Measurements from ENCODE around the gene ZNF213. TPM values are rescaled to one million over a fixed set of nuclear protein-coding genes. Genes with fewer than 3 reads are reported as not detected.
A peak's percentile ranks its signal among the peaks of the same experiment; 100 is the strongest.

Gene ZNF213
- total and polyA plus RNA-seq, 2 donors (not counting 1 experiment from before 2014, with no cell fraction given), result 0.43 to 8.8 TPM

DNA sequence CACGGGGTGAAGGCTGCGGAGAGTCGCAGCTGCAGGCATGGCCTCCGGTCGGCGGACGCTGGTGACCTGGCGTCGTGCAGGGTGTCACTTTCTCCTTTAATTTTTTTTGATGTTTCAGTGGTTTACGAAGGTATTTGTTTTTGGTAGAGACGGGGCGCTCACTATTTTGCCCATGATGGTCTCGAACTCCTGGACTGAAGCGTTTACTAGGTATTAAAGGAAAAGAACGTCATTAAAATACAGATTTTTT lies 17.1 kb downstream of the ZNF213 start:
- Histone ChIP-seq H3K79me2 (ENCODE audit: control insufficient read depth, insufficient read depth, low read length) (no peaks in the 10 kb centered on the region), H3K4me3 (replicated peaks in 1 of 4; ENCODE audit: control extremely low read depth in 1 of 4, insufficient read depth in 1 of 4, low read depth in 3 of 4, low read length in 4 of 4) (peak overlapping the region; percentile 64 to 79 (median 74)), H4K20me1 (ENCODE audit: control insufficient read depth, extremely low read depth, insufficient read depth, low read length) (no peaks in the 10 kb centered on the region), H3K27me3 (ENCODE audit: control insufficient read depth, insufficient read depth, low read length) (no peaks in the 10 kb centered on the region), H3K27ac (ENCODE audit: insufficient read depth, low read length) (peak overlapping the region; percentile 44), H3K36me3 (ENCODE audit: control insufficient read depth, insufficient read depth, low read length) (no peaks in the 10 kb centered on the region), H2AFZ (ENCODE audit: low read length) (peak overlapping the region; percentile 67), H3K9ac (ENCODE audit: insufficient read depth, low read length) (peak overlapping the region; percentile 30), H3K4me1 (ENCODE audit: control insufficient read depth, extremely low read depth, insufficient read depth, low read length) (peaks cover 2% of the 10 kb centered on the region), H3K4me2 (ENCODE audit: extremely low read depth, insufficient read depth, low read length) (peak overlapping the region; percentile 96), H3K9me3 (ENCODE audit: control insufficient read depth, insufficient read depth, low read depth, low read length) (no peaks in the 10 kb centered on the region)
- DNase-seq (ENCODE audit: low read depth in 2 of 2), result no peak
- TF ChIP-seq, protein P1, sequence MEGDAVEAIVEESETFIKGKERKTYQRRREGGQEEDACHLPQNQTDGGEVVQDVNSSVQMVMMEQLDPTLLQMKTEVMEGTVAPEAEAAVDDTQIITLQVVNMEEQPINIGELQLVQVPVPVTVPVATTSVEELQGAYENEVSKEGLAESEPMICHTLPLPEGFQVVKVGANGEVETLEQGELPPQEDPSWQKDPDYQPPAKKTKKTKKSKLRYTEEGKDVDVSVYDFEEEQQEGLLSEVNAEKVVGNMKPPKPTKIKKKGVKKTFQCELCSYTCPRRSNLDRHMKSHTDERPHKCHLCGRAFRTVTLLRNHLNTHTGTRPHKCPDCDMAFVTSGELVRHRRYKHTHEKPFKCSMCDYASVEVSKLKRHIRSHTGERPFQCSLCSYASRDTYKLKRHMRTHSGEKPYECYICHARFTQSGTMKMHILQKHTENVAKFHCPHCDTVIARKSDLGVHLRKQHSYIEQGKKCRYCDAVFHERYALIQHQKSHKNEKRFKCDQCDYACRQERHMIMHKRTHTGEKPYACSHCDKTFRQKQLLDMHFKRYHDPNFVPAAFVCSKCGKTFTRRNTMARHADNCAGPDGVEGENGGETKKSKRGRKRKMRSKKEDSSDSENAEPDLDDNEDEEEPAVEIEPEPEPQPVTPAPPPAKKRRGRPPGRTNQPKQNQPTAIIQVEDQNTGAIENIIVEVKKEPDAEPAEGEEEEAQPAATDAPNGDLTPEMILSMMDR (conservative IDR thresholded peaks at IDR 0.05 in 1 of 2, IDR thresholded peaks at IDR 0.05 in 1 of 2; ENCODE audit: low read depth in 1 of 2, low read length in 2 of 2), result no peak
- TF ChIP-seq EZH2 (IDR thresholded peaks at IDR 0.05; ENCODE audit: low read length, missing control alignments), result no peak

DNA sequence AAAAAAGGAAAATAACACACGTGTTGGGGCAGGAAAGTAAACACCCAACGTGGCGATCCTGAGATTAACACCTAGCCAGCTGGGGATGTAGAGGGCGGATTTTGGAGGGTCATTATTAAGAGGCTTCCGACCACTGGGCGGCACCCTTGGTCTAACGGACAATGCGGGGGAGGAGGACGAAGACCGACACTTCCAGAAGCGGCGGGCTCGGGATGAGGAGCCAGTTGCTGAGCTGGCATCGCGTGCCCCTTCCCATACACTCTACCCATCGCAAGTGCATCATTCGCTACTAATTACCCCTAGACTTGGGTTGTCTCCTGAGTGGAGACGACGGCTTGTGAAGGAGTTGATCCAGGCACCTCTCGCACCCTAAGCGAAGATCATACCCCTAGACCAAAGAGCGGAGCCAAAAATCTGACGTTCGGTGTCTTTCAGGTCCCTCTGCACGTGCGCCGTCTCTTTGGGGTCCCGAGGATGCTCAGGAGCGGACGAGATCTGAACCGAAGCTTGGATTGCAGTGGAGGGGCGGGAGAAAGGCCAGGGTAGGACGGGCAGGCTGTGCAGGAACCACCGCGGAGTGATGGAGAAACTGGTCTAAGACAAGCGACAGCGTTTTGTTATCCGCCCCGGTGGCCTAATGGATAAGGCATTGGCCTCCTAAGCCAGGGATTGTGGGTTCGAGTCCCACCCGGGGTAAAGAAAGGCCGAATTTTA lies 17.6 kb downstream of the ZNF213 start:
- Histone ChIP-seq H3K27me3 (ENCODE audit: control insufficient read depth, insufficient read depth, low read length) (no peaks in the 10 kb centered on the region), H3K4me3 (replicated peaks in 1 of 4; ENCODE audit: control extremely low read depth in 1 of 4, insufficient read depth in 1 of 4, low read depth in 3 of 4, low read length in 4 of 4) (peak overlapping the region; percentile 64 to 79 (median 74)), H3K79me2 (ENCODE audit: control insufficient read depth, insufficient read depth, low read length) (no peaks in the 10 kb centered on the region), H4K20me1 (ENCODE audit: control insufficient read depth, extremely low read depth, insufficient read depth, low read length) (no peaks in the 10 kb centered on the region), H3K4me1 (ENCODE audit: control insufficient read depth, extremely low read depth, insufficient read depth, low read length) (peaks cover 2% of the 10 kb centered on the region), H3K36me3 (ENCODE audit: control insufficient read depth, insufficient read depth, low read length) (no peaks in the 10 kb centered on the region), H3K9me3 (ENCODE audit: control insufficient read depth, insufficient read depth, low read depth, low read length) (no peaks in the 10 kb centered on the region), H3K4me2 (ENCODE audit: extremely low read depth, insufficient read depth, low read length) (peak overlapping the region; percentile 96), H3K27ac (ENCODE audit: insufficient read depth, low read length) (peak overlapping the region; percentile 44), H3K9ac (ENCODE audit: insufficient read depth, low read length) (no peak overlapping the region), H2AFZ (ENCODE audit: low read length) (peak overlapping the region; percentile 96)
- TF ChIP-seq EZH2 (IDR thresholded peaks at IDR 0.05; ENCODE audit: low read length, missing control alignments), result no peak
- TF ChIP-seq, protein P1 (conservative IDR thresholded peaks at IDR 0.05 in 1 of 2, IDR thresholded peaks at IDR 0.05 in 1 of 2; ENCODE audit: low read depth in 1 of 2, low read length in 2 of 2), result peak; percentile 36 to 39
- DNase-seq (ENCODE audit: low read depth in 2 of 2), result peak; percentile 86 to 92

DNA sequence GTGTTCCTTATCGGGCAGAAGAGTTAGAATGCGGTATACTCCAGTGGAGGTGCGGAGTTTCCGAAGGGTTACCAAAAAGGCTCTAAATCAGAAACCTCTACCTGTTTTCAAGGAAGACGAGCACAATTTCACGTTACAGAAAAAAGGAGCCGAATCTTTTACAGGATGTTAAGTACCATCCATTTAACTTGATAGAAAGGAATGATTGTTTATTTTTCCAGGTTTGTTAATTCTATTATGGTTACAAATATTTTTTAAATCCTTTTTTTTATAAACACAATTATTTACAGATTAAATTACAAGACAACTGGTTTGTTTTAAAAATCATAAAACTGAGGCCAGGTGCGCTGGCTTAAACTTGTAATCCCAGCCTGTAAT lies 18.2 kb downstream of the ZNF213 start:
- Histone ChIP-seq H2AFZ (ENCODE audit: low read length) (no peak overlapping the region), H3K27me3 (ENCODE audit: control insufficient read depth, insufficient read depth, low read length) (no peaks in the 10 kb centered on the region), H3K27ac (ENCODE audit: insufficient read depth, low read length) (no peak overlapping the region), H3K79me2 (ENCODE audit: control insufficient read depth, insufficient read depth, low read length) (no peaks in the 10 kb centered on the region), H3K4me3 (replicated peaks in 1 of 4; ENCODE audit: control extremely low read depth in 1 of 4, insufficient read depth in 1 of 4, low read depth in 3 of 4, low read length in 4 of 4) (no peak overlapping the region), H3K9me3 (ENCODE audit: control insufficient read depth, insufficient read depth, low read depth, low read length) (no peaks in the 10 kb centered on the region), H3K9ac (ENCODE audit: insufficient read depth, low read length) (no peak overlapping the region), H3K36me3 (ENCODE audit: control insufficient read depth, insufficient read depth, low read length) (no peaks in the 10 kb centered on the region), H4K20me1 (ENCODE audit: control insufficient read depth, extremely low read depth, insufficient read depth, low read length) (no peaks in the 10 kb centered on the region), H3K4me2 (ENCODE audit: extremely low read depth, insufficient read depth, low read length) (no peak overlapping the region), H3K4me1 (ENCODE audit: control insufficient read depth, extremely low read depth, insufficient read depth, low read length) (peaks cover 4% of the 10 kb centered on the region)
- DNase-seq (ENCODE audit: low read depth in 2 of 2), result no peak
- TF ChIP-seq, protein P1 (conservative IDR thresholded peaks at IDR 0.05 in 1 of 2, IDR thresholded peaks at IDR 0.05 in 1 of 2; ENCODE audit: low read depth in 1 of 2, low read length in 2 of 2), result no peak
- TF ChIP-seq EZH2 (IDR thresholded peaks at IDR 0.05; ENCODE audit: low read length, missing control alignments), result no peak
